ENCODE results near the gene CADM2. TPM values are rescaled to one million over a fixed set of nuclear protein-coding genes. Genes with fewer than 3 reads are reported as not detected.

The CADM2 gene
- total and polyA plus RNA-seq, 12 donors, result 0.10 to 12.6 (median 2.2) TPM

- no peak for TF ChIP-seq POLR2A (IDR thresholded peaks at IDR 0.05)
- TF ChIP-seq CTCF (IDR thresholded peaks at IDR 0.05), result no peak
- Histone ChIP-seq H3K4me1 (replicated peaks in 1 of 2) (no peaks in the 10 kb centered on the region), H3K9me3 (replicated peaks in 1 of 3) (no peaks in the 10 kb centered on the region), H3K27ac (no peak overlapping the region), H3K36me3 (replicated peaks in 1 of 2) (no peaks in the 10 kb centered on the region), H3K27me3 (no peaks in the 10 kb centered on the region), H3K4me3 (no peak overlapping the region)
- no peak for DNase-seq
- intact Hi-C loops (cut with DNase I), result no loop called here
- WGBS, 4 donors, result 80 to 85% (median 83%) methylated on average over 3 of the region's 3 CpGs
Observed at GRCh38 chr3:84983490-84983889, 24.7 kb downstream of the CADM2 start.

DNA sequence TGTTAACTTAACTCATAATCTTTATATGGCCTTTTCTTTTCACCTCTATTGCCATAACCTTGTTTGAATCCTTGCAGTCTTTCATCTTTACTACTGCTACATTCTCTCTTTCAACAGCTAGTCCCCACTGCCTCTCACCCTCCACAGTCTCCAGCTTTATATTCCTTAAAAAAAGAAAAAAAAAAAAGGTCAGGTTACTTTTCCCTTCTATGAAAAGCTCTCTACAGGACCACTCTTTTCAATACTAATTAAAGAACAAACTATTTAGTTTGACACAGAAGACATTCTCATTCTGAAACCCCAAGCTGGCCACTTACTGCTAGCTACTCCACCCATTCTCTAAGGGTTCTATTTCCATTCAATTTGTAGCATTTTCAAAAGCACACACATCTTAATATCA is 25.6 kb downstream of the CADM2 start:
- no peak for TF ChIP-seq POLR2A (IDR thresholded peaks at IDR 0.05)
- TF ChIP-seq CTCF (IDR thresholded peaks at IDR 0.05), result no peak
- no peaks in the 10 kb centered on the region for H3K36me3 ChIP-seq (replicated peaks in 1 of 2)
- no peaks in the 10 kb centered on the region for H3K4me1 ChIP-seq (replicated peaks in 1 of 2)
- no peak overlapping the region for H3K4me3 ChIP-seq
- H3K27ac ChIP-seq, result no peak overlapping the region
- H3K27me3 ChIP-seq, result no peaks in the 10 kb centered on the region
- DNase-seq, result no peak
- no peaks in the 10 kb centered on the region for H3K9me3 ChIP-seq (replicated peaks in 1 of 3)
- intact Hi-C loops (cut with DNase I), result no loop called here

DNA sequence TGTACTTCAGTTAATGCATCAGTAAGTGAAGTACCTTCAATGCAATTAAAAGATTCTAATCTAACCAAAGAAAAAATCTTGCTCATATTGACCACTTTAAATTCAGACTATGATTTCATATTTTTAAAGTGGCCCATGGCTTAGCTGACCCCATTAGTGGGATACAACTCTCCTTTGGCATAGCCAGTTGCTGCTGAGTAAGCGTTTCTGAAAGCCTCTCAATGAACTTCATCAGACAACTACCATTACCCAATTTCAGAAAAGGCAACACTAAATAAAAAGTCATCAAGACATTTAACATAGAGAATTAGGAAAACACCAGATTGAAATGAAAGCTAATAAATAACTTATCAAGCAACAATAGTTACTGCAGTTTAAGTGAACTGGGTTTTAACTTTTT is 27.0 kb downstream of the CADM2 start:
- no peaks in the 10 kb centered on the region for H3K4me1 ChIP-seq (replicated peaks in 1 of 2)
- no peak overlapping the region for H3K4me3 ChIP-seq
- TF ChIP-seq CTCF (IDR thresholded peaks at IDR 0.05) (no peak), POLR2A (IDR thresholded peaks at IDR 0.05) (no peak)
- no peaks in the 10 kb centered on the region for H3K36me3 ChIP-seq (replicated peaks in 1 of 2)
- no peak overlapping the region for H3K27ac ChIP-seq
- 65 to 84% (median 76%) methylated on average over 1 of the region's 1 CpG for WGBS, 4 donors
- intact Hi-C loops (cut with DNase I), result no loop called here
- no peaks in the 10 kb centered on the region for H3K9me3 ChIP-seq (replicated peaks in 1 of 3)
- H3K27me3 ChIP-seq, result no peaks in the 10 kb centered on the region
- no peak for DNase-seq

GRCh38 chr3:84987706-84988504 is 29.1 kb downstream of the CADM2 start:
- TF ChIP-seq CTCF (IDR thresholded peaks at IDR 0.05), result no peak
- no peak for TF ChIP-seq POLR2A (IDR thresholded peaks at IDR 0.05)
- no peaks in the 10 kb centered on the region for H3K4me1 ChIP-seq (replicated peaks in 1 of 2)
- no peaks in the 10 kb centered on the region for H3K36me3 ChIP-seq (replicated peaks in 1 of 2)
- WGBS, 4 donors, result 62 to 83% (median 73%) methylated on average over 3 of the region's 3 CpGs
- intact Hi-C loops (cut with DNase I), result no loop called here
- H3K27me3 ChIP-seq, result no peaks in the 10 kb centered on the region
- peak in 1 of 7 donors; percentile 58 for DNase-seq
- no peak overlapping the region for H3K4me3 ChIP-seq
- no peaks in the 10 kb centered on the region for H3K9me3 ChIP-seq (replicated peaks in 1 of 3)
- no peak overlapping the region for H3K27ac ChIP-seq

Data from adrenal gland (tissue), 12 donors.